HTERT RPE-1 (cell line): ENCODE measurements around the gene CACNA2D3.
"Not testable (repeated sequence)": the region's sequence is repeated elsewhere in the genome, so short reads cannot be mapped to it uniquely, and the experiment has no call there.

Source experiments
- in situ Hi-C: fragments of 300-500 bp; cut with MboI; formaldehyde crosslinking; loops from 4 replicates; pipeline ENCODE4 v1.14.3; 2020; ENCODE audit warnings: low sequenced_read_pairs

The CACNA2D3 gene

DNA sequence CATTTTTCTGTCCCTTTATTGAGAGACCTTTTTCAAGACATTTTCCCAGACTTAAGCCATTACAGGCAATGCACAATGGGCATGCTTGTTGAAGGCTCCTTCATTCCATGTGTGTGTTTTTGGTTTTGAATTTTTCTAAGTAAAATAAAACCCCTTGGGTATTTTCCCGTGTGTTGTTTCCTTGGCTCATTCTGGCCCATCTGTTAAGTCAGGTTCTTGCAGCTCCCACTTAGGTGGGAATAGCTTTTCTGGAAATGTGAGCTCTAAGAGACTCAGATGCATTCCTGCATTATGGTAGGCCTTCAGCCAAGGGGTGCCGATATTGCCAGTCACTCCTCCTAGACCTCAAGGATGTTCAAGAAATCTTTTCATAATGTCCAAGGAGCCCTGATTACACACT lies 314.9 kb downstream of the CACNA2D3 start:
- in situ Hi-C loops, result no loop called here

DNA sequence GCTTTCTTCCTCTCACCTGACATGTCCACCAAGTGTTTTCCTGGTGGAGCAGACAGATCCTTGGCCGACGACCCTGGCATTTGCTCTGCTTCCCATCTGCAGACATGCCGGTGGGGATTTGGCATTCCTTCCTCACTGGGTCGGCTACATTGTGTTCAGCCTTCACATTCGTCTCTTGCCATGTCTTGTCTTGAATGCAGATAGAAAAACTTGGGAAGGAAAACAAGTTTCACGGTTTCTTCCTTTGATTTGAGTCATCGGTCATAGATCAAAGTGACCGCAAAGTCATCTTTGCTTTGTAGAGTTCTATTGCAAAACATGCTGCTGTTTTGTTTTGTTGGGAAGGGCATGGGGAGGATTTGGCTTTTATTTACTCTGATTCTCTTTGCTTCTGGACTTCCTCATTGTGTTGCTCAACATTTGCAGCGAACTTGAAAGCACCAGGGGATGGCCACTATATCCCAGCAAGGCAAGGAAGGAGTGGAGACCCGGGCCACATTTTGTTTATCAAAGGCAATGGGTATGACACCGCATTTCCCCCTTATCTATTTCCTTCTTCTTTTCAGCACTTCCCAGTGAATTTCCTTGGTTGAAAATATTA lies 321.3 kb downstream of the CACNA2D3 start:
- in situ Hi-C loops, result no loop called here

DNA sequence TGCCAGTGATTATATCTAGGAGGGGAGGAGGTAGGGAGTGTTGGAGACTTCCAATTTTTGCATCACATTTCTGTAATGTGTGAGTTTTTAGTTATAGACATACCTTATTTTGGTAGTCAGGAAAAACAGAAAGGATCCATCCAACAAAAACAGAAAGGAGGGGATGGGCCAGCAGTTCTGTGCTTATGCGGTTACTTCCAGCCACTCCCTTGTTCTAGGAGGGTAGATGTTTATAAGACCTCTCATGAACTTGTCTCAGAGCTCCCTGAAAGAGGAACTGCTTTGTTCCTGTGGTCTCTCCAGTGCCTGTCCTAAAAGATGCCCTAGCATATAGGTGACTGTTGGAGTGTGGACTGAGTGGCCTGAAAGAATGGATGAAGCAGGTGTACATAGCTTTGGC lies 323.3 kb downstream of the CACNA2D3 start:
- in situ Hi-C loops, result no loop called here

DNA sequence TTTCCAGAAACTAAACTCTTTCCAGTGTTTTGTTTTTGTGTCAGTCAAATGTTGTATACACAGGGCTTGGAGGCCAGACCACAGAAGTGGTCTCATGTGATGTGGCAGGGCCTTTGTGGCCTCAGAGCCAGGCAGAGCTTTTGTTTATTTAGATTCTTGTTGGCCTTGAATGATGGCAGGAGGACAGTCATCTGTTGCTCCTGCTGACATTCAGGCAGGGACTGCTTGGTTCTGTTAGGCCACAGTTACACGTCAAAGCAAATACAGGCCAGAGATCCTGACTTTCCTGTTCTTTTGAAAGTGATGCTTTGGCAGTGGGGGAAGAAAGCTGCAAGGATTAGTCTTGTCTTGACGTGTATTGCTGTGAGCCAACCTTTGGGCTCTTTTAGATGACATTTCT lies 325.1 kb downstream of the CACNA2D3 start:
- in situ Hi-C loops, result no loop called here

DNA sequence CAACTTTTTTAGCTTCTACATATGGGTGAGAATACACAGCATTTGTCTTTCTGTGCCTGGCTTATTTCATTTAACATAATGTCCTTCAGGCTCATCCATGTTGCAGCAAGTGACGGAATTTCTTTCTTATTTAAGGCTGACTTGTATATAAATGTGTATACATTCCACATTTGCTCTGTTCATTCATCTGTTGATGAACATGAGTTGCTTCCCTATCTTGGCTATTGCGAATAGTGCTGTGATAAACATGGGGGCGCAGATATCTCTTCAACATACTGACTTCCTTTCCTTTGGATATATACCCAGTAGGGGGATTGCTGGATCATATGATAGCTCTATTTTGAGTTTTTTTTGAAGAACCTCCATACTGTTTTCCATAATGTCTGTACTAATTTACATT lies 332.5 kb downstream of the CACNA2D3 start:
- in situ Hi-C loops, result no loop called here

DNA sequence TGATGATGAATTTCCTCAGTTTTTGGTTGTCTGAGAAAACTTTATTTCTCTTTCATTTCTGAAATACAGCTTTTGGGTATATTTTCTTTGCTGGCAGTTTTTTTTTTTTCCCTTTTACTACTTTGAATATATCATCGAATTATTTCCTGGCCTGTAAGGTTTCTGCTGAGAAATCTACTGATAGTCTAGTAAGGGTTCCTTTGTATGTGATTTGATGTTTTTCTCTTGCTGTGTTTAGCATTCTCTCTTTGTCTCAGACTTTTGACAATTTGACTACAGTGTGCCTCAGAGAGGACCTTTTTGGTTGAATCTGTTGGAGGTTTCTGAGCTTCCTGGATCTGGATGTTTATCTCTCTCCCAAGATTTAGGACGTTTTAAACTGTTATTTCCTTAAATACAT lies 336.0 kb downstream of the CACNA2D3 start:
- in situ Hi-C loops, result no loop called here

DNA sequence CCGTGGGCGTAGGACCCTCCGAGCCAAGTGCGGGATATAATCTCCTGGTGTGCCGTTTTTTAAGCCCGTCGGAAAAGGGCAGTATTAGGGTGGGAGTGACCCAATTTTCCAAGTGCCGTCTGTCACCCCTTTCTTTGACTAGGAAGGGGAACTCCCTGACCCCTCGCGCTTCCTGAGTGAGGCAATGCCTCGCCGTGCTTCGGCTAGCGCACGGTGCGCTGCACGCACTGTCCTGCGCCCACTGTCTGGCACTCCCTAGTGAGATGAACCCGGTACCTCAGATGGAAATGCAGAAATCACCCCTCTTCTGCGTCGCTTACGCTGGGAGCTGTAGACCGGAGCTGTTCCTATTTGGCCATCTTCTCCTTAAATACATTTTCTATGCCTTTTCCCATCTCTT lies 342.2 kb downstream of the CACNA2D3 start:
- in situ Hi-C loops, result not testable (repeated sequence)

DNA sequence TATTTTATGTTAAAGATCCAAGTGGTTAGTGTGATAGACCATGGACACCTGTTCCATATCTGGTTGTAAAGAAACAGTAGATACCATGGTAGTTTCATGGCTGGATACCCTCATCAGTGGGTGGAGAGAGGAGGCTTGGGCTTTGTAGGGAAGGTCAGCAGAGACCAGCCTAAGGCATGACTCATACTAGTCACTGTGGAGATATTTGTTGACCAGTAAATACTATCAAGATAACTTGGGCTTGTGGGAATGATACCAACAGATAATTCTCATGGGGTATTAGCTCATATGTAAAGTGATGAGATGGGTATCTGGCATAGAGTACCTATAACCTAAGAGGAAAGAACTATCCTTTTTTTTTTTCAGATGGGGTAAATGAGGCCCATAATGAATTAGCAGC lies 354.5 kb downstream of the CACNA2D3 start:
- in situ Hi-C loops, result no loop called here

DNA sequence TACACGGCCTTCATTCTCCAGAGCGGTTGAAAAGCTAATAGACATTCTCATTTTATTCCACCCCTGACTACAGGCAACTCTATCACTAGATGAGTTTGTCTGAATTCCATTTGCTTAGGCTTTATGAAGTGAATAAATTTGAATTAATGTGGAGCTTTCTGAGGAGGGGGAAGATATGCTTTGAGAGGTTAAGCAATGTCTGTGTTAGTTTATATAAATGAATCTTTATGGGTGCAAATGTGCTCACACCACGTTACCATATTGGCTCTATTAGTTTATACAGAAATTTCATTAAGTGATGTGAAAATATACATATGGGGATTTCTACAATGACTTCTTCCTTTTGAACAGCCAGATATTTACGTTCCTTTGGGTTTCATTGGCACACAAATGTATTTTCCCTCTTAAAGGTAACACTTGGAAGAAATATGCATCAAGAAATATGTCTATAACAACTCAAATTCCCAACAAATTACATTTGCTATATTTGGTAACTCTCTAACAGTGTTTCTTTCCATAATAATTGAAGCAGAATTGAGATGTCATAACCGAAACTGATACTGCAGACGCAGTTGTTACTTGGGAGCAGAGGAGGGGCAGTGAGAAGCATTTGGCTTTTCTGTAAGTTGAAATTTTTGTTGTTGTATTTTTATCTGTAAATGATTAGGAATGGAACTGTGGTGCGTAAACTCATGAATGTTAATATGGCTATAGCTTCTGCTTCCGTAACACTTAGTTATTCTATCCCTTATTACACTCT lies 359.4 kb downstream of the CACNA2D3 start:
- in situ Hi-C loops, result no loop called here

DNA sequence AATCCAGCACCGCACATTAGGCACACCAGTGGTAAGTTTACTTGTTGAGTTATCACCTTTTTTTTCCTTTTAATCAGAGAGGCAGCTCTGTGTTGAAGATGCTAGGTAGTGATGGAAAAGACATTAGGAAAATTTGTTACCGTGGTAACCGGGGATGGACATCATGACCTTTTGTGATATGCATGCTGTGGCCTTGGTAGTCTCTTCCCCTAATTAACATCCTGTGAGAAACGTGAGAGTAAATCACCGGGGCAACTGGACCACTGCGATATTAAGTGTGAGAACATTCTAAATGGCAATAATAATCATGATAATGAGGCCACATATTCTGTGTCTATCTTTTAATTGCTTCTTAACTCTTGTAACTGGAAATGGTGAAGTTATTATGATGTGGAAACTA lies 362.0 kb downstream of the CACNA2D3 start:
- in situ Hi-C loops, result no loop called here

DNA sequence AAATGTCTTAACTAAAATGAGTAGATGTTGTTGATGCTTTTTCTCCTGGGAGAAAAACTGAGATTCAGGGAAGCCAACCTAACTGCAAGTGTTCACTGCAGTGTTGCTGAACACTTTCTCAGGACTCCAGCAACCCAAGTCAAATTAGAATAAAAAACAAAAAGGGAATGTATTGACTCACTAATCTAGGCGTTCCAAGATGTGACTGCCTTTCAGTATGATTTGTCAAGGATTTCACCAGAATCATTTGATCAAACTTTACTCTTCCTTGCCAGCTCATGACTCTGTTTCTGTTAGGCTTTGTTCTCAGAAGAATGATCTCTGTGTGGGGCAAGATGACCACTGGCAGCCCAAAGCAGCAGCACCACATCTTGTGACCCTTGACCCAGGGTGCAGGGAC lies 364.0 kb downstream of the CACNA2D3 start:
- in situ Hi-C loops, result no loop called here

DNA sequence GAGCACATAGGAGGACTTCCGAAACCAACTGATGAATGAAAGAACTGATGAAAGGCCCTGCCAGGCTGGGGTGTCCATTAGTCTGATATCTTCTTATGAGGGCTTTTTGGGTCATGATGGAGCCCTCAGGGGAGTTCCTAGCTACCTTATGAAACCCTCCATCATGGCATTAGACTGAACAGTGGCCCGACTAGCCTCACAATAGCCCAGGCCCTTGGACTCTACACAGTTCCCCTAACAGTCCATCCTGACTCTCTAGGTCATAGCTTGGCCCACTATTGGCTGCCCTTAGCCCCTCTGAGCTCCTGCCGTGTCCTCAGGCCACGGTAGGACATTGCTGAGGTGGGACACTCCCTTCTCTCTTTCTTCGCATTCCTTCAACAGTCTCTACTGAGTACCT lies 365.9 kb downstream of the CACNA2D3 start:
- in situ Hi-C loops, result no loop called here

DNA sequence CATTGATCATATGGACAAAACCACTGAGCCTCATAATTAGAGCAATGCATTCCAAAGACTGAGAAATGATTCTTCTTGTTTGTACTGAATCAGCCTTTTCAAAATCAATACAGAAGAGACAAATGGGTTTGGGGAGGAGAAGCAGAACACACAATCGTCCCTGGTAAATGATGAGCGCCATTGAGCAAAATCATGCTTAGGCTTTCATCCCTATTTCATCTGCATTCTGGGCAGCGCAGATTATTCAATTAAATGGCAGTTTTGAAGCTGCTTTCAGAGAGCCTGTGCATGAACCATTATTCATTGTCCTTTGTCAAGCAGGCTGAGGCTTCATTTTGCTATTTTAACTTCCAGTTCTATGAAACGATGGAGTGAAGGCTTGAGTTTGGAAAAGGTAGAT lies 371.9 kb downstream of the CACNA2D3 start:
- in situ Hi-C loops, result no loop called here

DNA sequence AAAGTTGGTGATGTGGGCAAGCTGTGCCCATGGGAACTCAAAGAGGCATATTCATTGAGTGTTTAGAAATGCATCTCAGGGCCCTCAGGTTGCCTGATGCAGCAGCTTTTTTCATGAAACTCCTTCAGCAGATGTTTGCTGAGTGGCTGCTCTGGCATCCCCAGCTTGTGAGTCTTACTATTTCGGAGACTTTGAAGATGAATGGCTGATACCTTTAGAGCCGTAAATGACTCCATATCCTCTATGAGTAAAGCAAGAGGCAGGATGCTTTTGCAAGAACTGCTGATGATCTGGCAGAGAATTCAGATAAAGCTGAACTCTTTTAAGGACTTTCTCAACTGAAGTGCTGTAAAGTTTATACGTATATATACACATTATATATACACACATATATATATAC lies 384.3 kb downstream of the CACNA2D3 start:
- in situ Hi-C loops, result no loop called here

DNA sequence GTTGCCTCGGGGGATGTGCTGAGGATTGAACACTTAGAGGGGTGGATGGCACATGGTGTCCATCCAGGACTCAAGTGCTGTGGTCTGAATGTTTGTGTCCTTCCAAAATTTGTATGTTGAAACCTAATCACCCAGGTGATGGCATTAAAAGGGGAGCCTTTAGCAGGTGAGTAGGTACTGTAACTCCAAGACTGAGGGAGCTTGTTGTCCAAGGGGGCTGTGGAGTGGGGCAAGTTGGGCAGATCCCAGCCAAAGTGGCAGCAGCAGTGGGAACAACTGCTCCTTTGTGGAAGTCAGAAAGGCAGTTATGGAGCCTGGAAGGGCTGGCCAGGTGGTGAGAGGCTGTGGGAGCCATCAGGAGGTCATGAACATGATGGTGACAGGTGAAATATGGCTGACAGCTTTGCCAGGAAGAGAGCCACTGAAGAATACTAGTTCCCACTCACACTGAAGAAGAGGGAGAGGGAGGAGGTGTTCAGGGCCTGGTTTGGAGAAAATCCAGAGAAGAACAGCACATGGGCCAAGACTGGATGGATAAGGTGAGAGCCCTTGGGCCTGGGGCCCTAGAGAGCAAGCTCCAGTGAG lies 385.6 kb downstream of the CACNA2D3 start:
- in situ Hi-C loops, result no loop called here

DNA sequence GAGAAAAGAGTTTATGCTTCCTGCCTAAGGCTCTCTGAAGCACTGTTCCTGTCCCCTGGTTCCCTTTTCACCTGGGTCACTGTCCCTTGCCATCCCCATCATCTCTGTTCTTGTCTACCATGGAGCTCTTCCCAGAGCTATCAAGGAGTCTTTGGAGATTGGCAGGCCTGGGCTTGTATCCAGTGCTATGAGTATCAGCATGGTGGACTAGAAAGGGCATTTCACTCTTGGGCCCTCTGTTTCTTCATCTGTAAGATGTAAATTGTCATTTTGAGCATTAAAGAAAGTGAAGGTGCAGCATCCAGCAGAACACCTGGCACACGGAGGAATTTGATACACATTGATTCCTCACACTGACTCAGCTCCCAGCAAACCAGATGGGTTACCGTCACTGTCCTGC lies 388.2 kb downstream of the CACNA2D3 start:
- in situ Hi-C loops, result no loop called here

DNA sequence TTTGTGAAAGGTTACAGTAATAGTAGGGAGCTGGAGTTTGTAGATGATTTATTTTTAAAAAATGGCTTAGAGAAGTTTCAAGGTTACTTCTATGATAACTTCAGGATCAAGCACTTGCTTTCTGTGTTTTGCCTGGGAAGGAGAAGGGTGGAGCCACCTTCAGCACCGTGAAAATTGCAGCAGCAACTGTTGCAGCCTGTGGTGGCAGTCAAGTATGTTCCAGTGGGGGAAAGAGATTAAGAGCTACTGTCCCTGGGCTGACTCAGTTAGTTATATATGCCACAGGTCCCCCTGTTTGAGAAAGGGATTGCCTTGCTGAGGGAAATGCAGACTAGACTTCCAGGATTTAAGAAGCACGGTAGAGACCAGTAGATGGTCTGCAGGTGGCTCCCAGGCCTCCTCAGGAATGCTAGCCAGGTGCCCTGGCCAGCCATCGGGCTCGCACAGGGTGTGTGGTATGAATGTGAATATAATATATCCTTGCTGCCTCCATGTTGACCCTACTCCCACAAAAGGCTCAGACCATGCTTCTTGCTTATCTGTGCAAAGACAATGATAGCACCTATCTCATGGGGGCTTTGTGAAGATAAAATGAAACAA lies 389.5 kb downstream of the CACNA2D3 start:
- in situ Hi-C loops, result no loop called here

DNA sequence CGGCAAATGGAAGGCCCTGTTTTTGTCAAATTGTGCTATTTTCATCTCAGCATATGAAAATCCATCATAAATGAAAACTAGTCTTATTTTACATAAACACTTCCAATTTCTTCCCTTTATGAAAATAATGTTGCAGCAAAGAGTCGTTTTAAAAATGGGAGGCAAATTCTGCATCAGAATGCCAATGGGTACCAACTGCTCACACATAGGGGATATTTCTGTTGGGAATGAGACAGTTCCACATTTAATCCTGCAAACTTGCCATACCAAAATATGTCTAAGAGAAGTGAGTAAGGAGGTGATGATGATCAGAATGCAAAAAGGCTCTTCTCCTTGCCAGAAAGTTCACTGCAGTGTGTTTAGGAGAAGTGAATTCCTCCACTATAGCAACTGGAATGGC lies 391.7 kb downstream of the CACNA2D3 start:
- in situ Hi-C loops, result no loop called here

DNA sequence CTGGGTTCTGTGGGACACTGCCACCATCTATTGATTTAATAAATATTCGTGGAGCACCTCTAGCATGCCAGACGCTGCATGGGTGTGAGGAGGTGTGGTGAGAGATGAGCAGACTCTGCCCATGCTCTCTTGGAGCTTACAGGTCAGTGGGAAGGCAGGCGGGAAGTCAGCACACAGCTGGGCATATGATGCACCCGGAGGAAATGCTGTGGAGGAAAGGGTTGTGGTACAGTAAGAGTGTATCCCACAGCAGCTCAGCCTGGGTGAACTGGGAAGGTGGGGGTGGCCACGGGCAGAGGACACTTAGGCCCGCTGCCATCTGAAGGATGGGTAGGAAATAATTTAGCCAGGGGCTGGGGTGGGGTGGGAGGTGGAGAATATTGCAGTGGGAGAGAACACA lies 392.1 kb downstream of the CACNA2D3 start:
- in situ Hi-C loops, result no loop called here

DNA sequence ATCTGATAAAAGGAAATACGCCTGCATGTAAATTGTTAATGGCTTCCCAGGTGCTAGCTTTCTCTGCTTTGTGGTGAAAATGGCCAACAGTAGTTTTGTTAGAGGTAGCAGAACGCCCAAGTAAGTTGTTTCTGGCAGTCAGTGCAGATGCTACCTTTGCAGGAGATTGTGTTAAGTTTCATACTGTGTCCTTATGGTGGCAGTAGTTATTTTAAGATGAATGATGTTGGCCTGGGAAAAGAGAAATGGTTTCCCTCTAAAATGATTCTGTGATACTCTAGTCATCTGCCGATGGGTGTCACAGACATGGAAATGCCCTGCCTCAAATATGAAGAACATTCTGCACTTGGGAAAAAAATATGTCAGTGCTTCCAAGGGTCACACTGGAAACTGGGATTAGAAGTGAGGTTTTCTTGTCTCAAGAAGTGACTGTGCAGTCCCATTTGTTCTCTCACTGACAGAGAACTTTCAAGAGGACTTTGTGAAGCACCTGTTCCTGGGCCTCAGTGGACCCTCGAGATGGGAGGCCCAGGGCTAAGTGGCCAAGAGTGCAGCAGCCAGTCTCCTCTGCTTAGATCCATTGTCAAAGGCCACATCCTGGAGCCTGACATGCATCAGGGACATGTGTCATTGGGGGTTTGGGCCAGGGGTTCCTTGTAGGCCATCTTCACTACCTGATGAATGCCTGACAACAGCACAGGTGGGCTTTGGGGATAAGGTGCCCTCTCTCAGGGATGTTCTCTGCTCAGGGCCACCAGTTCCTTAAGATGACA lies 393.3 kb downstream of the CACNA2D3 start:
- in situ Hi-C loops, result no loop called here

DNA sequence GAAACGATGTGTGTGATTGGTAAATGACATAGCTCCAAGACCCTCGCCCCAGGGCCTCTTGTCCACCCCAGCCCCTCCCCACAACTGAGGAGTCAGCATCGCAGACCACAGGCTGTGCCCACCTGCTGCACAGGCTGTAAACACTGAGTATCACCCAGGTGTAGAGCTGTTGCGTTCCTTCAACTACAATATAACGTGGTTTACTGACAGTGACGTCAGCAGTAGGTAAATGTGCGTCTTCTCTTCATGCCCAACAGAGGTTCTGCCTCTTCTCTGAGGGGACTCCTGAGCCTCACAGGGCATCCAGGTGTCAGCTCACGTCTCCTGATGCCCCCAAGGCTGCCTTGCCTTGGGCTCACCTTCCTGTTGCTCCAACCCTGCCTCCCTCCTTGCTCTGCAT lies 395.1 kb downstream of the CACNA2D3 start:
- in situ Hi-C loops, result no loop called here
